Gastrocnemius medialis (tissue), 4 donors: ENCODE results near the gene LAPTM4A.

ENCODE experiments used
- POLR2A ChIP-seq, 2 donors: fragments of 450-650 bp; IDR thresholded peaks; one replicate each; pipeline ENCODE4 v1.6.1; 2017; ENCODE audit warnings: antibody characterized with exemption in 2 of 2, mild to moderate bottlenecking in 2 of 2, moderate library complexity in 2 of 2
- TF ChIP-seq, protein P1 (sequence below), 5 experiments: fragments of 450-650 bp in 3 of 5; fragments of 200-600 bp in 2 of 5; sonication (generic) in 2 of 5; IDR thresholded peaks in 4 of 5; conservative IDR thresholded peaks in 1 of 5; 1 replicate in 4 of 5; 2 replicates in 1 of 5; pipeline ENCODE4 v1.5.1; 2016 to 2019; ENCODE audit warnings: antibody characterized with exemption in 5 of 5, mild to moderate bottlenecking in 3 of 5, moderate library complexity in 3 of 5

DNA sequence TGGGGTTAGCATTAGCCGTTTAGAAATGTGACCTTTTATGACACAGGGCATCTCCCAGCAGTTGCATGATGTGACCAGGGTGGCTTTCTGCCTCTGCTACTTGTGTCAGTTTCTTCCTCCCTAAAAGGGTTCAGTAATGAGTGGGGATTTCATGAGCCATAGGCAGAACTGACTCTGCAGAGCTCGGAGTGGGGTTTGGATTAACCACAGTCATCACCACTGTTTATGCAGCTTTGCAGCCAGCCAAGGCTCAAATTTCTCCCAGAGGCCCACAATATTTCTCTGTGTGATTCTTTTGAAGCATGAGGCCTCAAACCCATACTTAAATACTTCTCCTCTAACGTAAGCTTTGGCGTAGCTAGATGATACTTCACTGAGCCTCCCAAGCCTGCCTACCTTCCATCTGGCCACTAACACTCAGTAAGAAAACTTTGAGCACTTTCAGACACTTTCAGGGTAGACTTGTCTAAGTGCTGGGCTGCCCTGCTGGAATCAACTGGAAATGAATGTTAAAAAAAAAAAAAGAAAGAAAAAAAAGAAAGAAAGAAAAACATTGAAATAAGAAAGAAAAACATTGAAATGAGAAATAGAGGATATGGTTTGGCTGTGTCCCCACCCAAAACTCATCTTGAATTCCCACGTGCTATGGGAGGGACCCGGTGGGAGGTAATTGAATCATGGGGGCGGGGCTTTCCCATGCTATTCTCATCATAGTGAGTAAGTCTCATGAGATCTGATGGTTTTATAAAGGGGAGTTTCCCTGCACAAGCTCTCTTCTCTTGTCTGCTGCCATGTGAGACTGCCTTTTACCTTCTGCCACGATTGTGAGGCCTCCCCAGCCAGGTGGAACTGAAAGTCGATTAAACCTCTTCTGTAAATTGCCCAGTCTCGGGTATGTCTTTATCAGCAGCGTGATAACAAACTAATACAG, 11.5 kb upstream of the LAPTM4A start:
- TF ChIP-seq POLR2A (IDR thresholded peaks at IDR 0.05): no peak
- TF ChIP-seq, protein P1, sequence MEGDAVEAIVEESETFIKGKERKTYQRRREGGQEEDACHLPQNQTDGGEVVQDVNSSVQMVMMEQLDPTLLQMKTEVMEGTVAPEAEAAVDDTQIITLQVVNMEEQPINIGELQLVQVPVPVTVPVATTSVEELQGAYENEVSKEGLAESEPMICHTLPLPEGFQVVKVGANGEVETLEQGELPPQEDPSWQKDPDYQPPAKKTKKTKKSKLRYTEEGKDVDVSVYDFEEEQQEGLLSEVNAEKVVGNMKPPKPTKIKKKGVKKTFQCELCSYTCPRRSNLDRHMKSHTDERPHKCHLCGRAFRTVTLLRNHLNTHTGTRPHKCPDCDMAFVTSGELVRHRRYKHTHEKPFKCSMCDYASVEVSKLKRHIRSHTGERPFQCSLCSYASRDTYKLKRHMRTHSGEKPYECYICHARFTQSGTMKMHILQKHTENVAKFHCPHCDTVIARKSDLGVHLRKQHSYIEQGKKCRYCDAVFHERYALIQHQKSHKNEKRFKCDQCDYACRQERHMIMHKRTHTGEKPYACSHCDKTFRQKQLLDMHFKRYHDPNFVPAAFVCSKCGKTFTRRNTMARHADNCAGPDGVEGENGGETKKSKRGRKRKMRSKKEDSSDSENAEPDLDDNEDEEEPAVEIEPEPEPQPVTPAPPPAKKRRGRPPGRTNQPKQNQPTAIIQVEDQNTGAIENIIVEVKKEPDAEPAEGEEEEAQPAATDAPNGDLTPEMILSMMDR (IDR thresholded peaks at IDR 0.05 in 4 of 5, conservative IDR thresholded peaks at IDR 0.05 in 1 of 5): no peak
